ENCODE data around the gene AKAP6. TPM values are rescaled to one million over a fixed set of nuclear protein-coding genes. Genes with fewer than 3 reads are reported as not detected.

AKAP6 gene
- total RNA-seq, 4 donors from 2014 or later = 2.0 to 11.0 (median 4.2) TPM

GRCh38 chr14:32514236-32514635, 185.1 kb downstream of the AKAP6 start:
- no peak overlapping the region for H3K27ac ChIP-seq
- no peaks in the 10 kb centered on the region for H3K36me3 ChIP-seq
- no peak overlapping the region for H3K4me3 ChIP-seq
- DNase-seq (ENCODE audit: low spot score in 2 of 2) = no peak
- no peaks in the 10 kb centered on the region for H3K27me3 ChIP-seq
- WGBS = 69% methylated on average over 1 of the region's 1 CpG
- no peak for TF ChIP-seq POLR2AphosphoS5 (IDR thresholded peaks at IDR 0.05)
- TF ChIP-seq EP300 (IDR thresholded peaks at IDR 0.05) = no peak
- no peak for TF ChIP-seq POLR2A (IDR thresholded peaks at IDR 0.05)
- TF ChIP-seq CTCF (IDR thresholded peaks at IDR 0.05) = no peak
- H3K4me1 ChIP-seq = peaks cover 5% of the 10 kb centered on the region
- H3K9me3 ChIP-seq = no peaks in the 10 kb centered on the region

GRCh38 chr14:32514681-32515080, 185.6 kb downstream of the AKAP6 start:
- Histone ChIP-seq H3K4me3 (no peak overlapping the region), H3K27ac (no peak overlapping the region), H3K9me3 (no peaks in the 10 kb centered on the region), H3K4me1 (peaks cover 3% of the 10 kb centered on the region), H3K27me3 (no peaks in the 10 kb centered on the region), H3K36me3 (no peaks in the 10 kb centered on the region)
- no peak for TF ChIP-seq POLR2AphosphoS5 (IDR thresholded peaks at IDR 0.05)
- TF ChIP-seq POLR2A (IDR thresholded peaks at IDR 0.05) = no peak
- TF ChIP-seq CTCF (IDR thresholded peaks at IDR 0.05) = no peak
- no peak for TF ChIP-seq EP300 (IDR thresholded peaks at IDR 0.05)
- DNase-seq (ENCODE audit: low spot score in 2 of 2) = no peak

GRCh38 chr14:32524609-32525375, 195.7 kb downstream of the AKAP6 start:
- DNase-seq (ENCODE audit: low spot score in 2 of 2) = no peak
- TF ChIP-seq EP300 (IDR thresholded peaks at IDR 0.05) = no peak
- TF ChIP-seq CTCF (IDR thresholded peaks at IDR 0.05) = no peak
- TF ChIP-seq POLR2A (IDR thresholded peaks at IDR 0.05) = no peak
- TF ChIP-seq POLR2AphosphoS5 (IDR thresholded peaks at IDR 0.05) = no peak
- Histone ChIP-seq H3K9me3 (no peaks in the 10 kb centered on the region), H3K4me3 (no peak overlapping the region), H3K27ac (no peak overlapping the region), H3K4me1 (no peaks in the 10 kb centered on the region), H3K27me3 (no peaks in the 10 kb centered on the region), H3K36me3 (no peaks in the 10 kb centered on the region)
- WGBS = 91% methylated on average over 3 of the region's 3 CpGs

DNA sequence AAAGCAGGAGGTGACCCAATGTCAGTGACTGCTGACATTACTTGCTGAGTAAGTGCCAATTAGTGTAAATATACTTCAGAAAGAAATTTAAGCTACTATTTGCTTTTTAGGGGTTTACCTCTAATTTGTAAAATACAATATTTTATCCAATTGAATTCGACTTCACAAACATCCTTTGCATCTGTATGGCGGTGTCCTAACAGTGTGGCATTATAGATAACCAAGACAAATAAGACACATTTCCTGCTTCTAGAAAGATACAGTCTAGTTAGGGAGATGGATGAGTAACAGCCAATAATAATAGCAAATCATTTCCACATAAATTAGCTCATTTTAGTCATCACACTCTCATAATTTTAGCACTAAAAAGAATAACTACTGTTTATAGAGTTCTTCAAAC, 196.5 kb downstream of the AKAP6 start:
- H3K4me3 ChIP-seq = no peak overlapping the region
- H3K36me3 ChIP-seq = no peaks in the 10 kb centered on the region
- no peak for DNase-seq (ENCODE audit: low spot score in 2 of 2)
- no peaks in the 10 kb centered on the region for H3K4me1 ChIP-seq
- no peaks in the 10 kb centered on the region for H3K9me3 ChIP-seq
- H3K27ac ChIP-seq = no peak overlapping the region
- WGBS = 90% methylated on average over 2 of the region's 2 CpGs
- TF ChIP-seq POLR2A (IDR thresholded peaks at IDR 0.05) (no peak), POLR2AphosphoS5 (IDR thresholded peaks at IDR 0.05) (no peak), EP300 (IDR thresholded peaks at IDR 0.05) (no peak), CTCF (IDR thresholded peaks at IDR 0.05) (no peak)
- no peaks in the 10 kb centered on the region for H3K27me3 ChIP-seq

DNA sequence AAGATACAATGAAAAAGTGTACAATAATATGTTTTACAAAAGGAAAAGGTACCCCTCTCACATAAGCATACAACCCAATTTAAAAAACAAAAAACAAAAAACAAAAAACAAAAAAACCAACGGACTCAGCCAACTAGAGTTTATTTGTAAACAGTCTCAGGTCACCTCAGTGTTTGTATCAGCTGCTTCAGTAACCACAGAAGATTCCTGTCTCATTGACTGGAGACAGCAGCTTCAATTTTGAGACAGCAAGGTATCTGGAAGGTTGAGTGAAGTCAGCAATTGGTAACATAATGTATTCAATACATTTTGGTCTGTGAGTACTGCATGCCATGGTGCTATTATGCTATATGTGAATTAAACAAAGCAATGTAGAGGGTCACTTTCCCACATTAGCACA, 201.7 kb downstream of the AKAP6 start:
- Histone ChIP-seq H3K9me3 (no peaks in the 10 kb centered on the region), H3K4me3 (no peak overlapping the region), H3K4me1 (no peaks in the 10 kb centered on the region), H3K27ac (no peak overlapping the region), H3K27me3 (no peaks in the 10 kb centered on the region), H3K36me3 (no peaks in the 10 kb centered on the region)
- DNase-seq (ENCODE audit: low spot score in 2 of 2) = no peak
- TF ChIP-seq EP300 (IDR thresholded peaks at IDR 0.05) (no peak), POLR2AphosphoS5 (IDR thresholded peaks at IDR 0.05) (no peak), CTCF (IDR thresholded peaks at IDR 0.05) (no peak), POLR2A (IDR thresholded peaks at IDR 0.05) (no peak)
- WGBS = 54% methylated on average over 1 of the region's 1 CpG
